GM21723 (cell line): ENCODE data around the gene GRK3.

Source experiments
- ATAC-seq: cut with Tn5 transposase; IDR thresholded peaks from one replicate; pipeline ENCODE4 v1.9.1; 2021; ENCODE audit warnings: mild to moderate bottlenecking, moderate library complexity; ENCODE audit not compliant: unreplicated experiment

Gene GRK3

DNA sequence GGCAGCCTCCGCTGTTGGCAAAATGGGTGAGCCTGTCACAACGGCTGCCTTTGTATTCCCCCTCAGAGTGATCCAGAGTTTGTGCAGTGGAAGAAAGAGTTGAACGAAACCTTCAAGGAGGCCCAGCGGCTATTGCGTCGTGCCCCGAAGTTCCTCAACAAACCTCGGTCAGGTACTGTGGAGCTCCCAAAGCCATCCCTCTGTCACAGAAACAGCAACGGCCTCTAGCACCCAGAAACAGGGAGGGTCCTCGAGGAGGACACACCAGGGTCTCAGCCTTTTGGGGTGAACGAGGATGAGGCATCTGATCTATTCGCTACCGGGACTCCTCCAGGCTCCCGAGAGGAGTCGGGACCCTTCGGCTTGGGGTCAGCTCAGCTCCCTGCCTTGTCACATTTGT is 157.7 kb downstream of the GRK3 start:
- no peak for ATAC-seq

- ATAC-seq = no peak
Measured at GRCh38 chr22:25722626-25723025, 158.2 kb downstream of the GRK3 start.

GRCh38 chr22:25726241-25726640 is 161.8 kb downstream of the GRK3 start:
- no peak for ATAC-seq

DNA sequence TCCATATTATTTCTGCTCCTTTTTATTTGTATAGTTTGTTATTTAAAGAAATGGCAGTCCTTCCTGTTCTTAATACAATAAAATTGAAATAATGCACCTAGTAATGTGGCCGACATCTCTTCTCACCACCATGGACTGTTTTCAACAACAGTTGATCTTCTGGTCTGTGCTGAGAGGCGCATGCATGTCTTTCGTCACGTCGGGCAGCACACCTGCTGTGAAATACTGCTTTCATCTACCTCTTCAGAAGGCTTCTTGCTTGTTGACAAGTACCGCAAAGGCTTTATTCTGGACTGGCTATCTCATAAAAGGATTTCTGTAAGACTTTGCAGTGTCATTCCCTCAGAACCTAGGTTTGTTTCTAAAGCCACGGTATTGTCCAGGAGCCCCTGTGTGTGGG is 163.6 kb downstream of the GRK3 start:
- ATAC-seq = no peak

DNA sequence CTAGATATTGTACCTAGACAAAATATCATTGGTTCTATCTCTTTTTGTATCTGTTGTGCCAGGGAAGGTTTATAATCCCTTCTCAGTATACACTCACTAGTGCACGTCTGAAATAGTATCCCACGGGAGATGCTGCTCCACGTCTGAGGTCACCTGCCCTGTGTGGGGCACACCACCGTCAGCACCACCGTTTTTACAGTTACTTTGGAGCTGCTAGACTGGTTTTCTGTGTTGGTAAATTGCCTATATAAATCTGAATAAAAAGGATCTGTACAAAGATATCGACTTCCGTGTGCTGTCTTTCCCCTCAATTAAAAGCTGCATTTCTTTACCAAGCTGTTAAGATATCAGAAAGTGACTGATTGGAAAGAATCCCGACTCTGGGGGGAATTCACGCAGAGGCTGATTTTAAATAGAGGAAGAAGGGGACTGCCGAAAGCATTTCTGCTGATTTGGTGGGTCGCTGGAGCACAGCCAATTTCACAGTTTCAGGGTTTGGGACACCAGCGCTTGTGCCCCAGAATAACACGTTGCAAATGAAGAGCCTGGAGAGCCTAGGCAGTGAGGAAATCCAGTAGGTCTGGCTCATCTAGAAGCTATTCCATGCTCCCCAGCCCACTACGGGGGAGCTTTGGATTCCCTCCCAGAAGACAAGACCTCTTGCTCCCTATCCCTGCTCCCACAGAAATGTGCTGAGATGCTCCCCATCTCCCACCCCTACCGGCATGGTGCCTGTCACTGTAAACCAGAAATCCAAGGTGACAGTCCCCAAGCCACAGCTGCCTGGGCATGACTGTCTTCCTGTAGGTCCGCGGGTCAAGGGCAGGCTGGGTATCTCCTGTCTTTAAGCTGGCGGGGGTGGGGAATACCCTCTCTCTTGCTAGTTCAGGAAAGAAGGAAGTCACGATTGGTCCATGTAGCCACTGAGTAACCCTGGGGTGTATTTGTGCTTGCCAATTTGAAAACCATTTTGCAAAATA is 164.8 kb downstream of the GRK3 start:
- ATAC-seq = no peak

DNA sequence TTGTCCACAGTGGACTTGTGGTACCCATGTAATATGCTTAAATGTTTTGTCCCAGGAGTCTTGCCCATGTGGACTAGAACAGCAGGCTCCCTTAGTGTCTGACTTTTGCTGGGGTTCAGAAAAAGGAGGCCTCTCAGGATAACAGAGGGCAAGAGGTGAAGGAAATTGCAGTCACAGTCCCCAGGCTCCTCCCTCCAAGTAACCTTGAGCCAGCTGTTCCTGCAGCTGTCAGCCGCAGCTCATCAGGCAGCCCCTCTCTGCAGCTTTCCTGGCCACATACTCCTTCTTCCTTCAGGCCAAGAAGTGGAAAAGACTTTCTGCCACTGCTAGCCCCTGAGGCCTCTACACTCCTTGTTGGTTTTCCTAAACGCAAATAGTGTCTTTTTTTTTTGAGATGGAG is 171.2 kb downstream of the GRK3 start:
- ATAC-seq = no peak

GRCh38 chr22:25736378-25737011 is 172.0 kb downstream of the GRK3 start:
- ATAC-seq = no peak

DNA sequence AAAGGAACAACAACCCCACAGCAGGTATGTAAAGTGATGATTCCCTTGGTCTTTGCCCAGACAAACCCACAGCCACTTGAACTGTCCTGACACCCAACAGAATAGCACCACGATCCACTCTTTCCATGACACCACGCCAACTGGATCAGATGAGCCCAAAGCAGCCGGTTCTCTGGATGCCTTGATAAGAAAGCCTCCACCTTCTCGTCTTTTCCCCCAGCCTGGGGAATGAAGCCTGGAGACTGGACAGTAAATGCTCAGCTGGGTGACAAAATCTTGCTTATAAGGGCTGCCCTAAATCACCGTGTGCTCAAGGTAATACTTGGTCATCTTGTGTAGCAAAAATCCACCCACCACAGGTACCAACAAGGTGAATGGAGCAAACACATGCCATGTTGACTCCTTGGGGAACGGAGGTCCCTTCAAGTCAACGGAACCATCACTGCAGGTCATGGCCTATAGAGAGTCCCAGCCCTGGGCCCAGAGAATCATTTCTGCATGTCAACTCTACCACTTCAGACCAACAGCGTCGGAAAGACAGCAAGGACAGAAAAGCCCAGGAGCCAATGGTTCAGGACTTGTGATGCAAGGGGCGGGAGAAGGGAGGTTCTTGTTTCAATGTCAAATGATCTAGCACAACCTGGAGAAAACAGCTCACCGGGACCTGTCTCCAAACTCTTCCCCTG is 175.3 kb downstream of the GRK3 start:
- ATAC-seq = no peak

DNA sequence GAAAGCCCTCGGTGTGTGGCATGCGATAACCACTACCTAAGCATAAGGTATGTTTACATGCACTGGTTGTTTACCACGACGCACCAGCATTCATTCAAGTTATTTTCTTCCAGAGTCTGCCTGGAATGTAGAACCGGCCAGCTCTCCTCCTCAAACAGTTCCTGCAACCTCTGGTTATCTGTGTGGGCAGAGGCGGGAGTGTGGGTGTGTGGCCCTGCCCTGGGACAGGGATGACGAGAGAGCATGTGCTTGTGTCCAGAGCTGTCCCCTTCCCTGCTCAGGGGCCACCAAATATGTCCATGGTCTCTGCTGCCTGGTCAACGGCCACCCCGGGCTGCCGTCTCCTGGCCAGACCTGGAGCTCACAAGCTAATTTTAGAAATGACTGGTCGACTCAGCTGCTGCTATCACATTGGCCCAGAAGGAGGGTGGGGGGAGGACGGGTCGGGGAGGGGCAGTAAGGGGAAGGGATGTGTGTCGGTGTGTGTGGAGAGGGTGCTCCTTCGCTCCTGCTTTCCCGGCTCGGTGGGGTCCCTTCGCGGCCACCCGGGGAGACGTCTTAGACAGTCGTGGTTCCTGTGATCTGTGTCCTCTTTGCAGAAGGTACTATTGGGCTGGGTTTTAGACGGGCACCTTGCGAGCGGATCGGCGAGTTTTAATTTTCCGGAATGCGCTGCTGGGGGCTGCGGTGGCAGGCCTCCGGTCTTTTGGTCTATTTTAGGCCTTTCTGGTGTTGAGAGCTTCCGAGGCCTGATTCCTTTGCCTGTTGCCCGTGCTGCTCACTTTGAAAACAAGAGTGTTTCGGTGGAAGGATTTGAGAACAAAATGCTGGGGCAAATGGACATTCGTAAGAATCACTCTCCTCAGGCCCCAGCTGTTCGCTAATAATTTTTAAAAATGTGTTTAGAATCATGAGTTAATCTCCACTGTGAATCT is 177.5 kb downstream of the GRK3 start, which contains the start of gene MYO18B:
Gene MYO18B (plus strand): TSS at position 497 of the 935 bp plus-strand sequence. CDS start 18,905 bp downstream, outside the sequence.
- no peak for ATAC-seq

DNA sequence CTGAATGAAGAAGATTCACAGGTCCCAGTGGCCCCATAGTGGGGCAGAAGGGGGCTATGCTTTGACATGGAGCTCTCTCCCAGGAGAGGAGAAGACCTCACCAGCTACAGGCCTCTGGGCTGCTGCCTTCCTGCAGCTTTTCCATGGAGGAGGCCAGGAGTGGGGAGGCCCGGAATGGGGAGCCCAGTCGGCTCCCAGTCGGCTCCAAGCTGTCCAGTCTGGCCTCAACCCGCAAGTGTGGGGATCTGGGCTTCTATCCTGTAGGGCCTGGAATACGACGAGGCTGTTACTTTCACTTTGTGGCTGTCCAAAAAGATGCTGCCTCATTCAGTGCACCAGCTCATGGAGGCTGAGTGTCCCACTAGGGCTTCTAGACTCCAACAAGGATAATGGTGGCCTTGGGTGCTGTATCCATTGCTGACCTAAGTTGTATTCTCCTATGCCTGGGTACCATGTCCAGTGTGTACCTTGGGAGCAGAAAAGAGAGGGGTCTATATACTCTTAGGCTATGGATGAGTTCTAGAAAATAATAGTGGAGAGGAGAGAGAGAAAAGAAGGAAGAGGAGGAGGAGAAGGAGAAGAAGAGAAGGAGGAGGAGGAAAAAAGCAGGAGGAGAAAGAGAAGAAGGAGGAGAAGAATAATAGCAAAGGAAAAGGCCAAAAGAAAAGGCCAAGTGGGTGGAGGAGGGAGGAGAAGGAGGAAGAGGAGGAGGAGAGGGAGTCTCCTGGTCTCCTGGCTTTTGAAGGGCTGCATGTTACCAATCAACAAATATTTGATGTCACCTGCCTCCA is 178.6 kb downstream of the GRK3 start:
- no peak for ATAC-seq

DNA sequence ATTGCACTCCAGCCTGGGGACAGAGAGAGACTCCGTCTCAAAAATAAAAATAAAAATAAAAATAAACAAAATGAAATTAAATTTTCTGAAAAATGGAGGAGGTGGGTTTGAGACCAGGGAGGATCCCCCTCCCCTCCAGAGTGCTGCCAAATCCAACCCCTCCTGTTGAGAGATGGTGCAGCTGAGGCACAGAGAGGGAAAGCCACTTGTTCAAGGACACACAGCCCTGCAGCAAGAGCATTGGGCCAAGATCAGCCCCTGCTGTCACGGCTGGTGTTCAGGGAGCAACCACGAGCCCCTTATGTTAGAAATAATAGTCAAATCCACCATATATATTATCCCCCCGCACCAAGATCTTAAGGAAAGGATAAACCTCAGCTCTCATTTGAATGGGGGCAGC is 180.2 kb downstream of the GRK3 start:
- no peak for ATAC-seq

DNA sequence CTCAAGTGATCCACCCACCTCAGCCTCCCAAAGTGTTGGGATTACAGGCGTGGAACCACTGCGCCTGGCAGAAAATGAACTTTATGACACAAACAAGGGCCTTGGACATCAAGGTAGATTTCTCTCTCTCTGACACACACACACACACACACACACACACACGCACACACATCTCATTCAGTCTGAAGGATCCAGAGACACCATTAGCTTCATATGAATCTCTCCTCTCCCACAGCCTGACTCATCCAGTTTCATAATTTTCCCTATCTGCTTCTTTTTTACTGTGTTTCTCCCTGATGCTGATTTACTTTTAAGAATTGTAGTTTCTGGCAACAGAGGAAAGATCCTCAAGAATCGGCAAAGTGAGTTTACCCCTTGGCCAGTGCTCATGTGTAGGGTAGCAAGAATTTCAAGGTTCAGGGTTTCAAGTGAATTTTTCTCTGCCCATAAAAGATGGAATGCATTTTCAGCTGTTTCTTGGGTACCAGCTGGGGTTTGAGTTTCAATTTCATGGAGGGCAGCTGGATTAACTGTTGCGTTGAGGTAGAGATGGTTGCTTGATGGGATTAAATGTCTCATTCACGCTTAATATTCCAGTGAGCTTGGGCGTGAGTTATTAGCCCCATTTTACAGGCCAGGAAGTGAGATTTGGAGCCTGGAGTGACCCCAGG is 181.0 kb downstream of the GRK3 start:
- no peak for ATAC-seq

DNA sequence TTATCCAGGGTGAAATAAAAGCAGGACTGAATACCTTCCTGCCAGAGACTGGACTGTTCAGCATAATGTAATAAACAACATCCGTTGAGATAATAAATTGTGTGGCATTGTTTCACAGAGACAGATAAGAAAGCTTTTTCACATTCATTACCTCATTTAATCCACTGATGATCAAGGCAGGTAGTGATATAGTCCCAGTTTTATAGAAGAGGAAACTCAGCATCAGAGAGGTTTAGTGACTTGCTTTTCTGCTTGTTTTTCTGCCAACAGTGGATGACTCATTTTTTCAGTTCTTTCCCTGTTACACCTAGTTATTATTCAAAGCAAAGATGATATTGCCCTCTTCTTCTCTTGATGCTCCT is 181.5 kb downstream of the GRK3 start:
- no peak for ATAC-seq

DNA sequence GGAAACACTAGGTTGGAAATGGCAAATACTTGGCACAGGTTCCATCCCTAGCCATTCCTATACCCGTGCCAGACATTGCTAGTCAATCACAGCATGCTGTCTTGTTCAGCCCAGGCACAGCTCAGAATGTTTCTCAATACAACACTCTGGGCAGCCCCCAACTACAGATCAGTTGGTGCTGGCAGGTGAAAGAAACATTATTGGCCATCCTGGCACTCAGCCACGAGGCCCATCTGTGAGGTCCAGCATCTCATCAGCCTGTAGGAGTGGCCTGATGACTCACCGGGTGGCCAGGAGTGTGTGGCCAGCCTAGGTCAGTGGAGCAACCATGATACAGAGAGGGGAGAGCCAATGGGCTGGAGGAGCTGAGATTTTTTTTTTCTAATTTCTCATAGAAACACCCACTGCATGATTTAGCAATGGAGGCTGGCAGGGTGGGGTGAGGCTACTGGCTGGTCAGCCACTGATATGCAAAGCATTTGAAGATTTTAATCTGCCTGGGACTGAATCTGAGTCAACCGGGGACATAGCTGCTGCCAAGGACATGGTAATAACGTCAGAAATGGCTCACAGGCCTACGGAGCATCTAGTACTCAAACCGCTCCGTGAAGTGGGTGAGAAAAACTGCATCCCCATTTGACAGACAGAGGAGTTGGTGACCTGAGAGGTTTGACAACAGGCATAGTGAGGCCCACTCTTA is 182.9 kb downstream of the GRK3 start:
- no peak for ATAC-seq

- no peak for ATAC-seq
Measured at GRCh38 chr22:25748140-25748539, 183.7 kb downstream of the GRK3 start.

GRCh38 chr22:25748704-25749103 is 184.2 kb downstream of the GRK3 start:
- no peak for ATAC-seq

GRCh38 chr22:25749420-25750169 is 185.1 kb downstream of the GRK3 start:
- peak; percentile 62 for ATAC-seq
